Muscle layer of duodenum (tissue), 2 donors: ENCODE data around the gene HOXB9.
A peak's percentile ranks its signal among the peaks of the same experiment; 100 is the strongest.

Source experiments
- H3K27ac ChIP-seq: one replicate; pipeline ENCODE4 v1.7.0; 2013; ENCODE audit warnings: mild to moderate bottlenecking, low read length
- H3K27me3 ChIP-seq: one replicate; pipeline ENCODE4 v1.7.0; 2013; ENCODE audit warnings: low read depth, mild to moderate bottlenecking, control low read depth, low read length
- H3K36me3 ChIP-seq, 2 donors: one replicate each; pipeline ENCODE4 v1.7.0; 2013; ENCODE audit warnings: low read length in 2 of 2, control low read depth in 1 of 2, mild to moderate bottlenecking in 1 of 2; ENCODE audit not compliant: insufficient read depth in 2 of 2, control insufficient read depth in 1 of 2
- H3K4me1 ChIP-seq, 2 donors: one replicate each; pipeline ENCODE4 v1.7.0; 2013; ENCODE audit warnings: low read length in 2 of 2, mild to moderate bottlenecking in 2 of 2, control low read depth in 1 of 2, moderate library complexity in 1 of 2; ENCODE audit not compliant: insufficient read depth in 2 of 2, control insufficient read depth in 1 of 2
- H3K4me3 ChIP-seq, 2 donors: one replicate each; pipeline ENCODE4 v1.7.0; 2013; ENCODE audit warnings: low read length in 2 of 2, low read depth in 1 of 2, mild to moderate bottlenecking in 1 of 2
- H3K9me3 ChIP-seq, 2 donors: one replicate each; pipeline ENCODE4 v1.7.0; 2013; ENCODE audit warnings: low read length in 2 of 2, control low read depth in 1 of 2, mild to moderate bottlenecking in 1 of 2; ENCODE audit not compliant: control insufficient read depth in 1 of 2
- donor health status: healthy.

The HOXB9 gene

GRCh38 chr17:48590607-48591161 is 35.5 kb downstream of the HOXB9 start:
- no peaks in the 10 kb centered on the region for H3K36me3 ChIP-seq
- H3K9me3 ChIP-seq, result no peaks in the 10 kb centered on the region
- H3K27me3 ChIP-seq, result peaks cover 14% of the 10 kb centered on the region
- peaks cover 15 to 35% of the 10 kb centered on the region in 2 donors for H3K4me1 ChIP-seq
- H3K27ac ChIP-seq, result peak overlapping the region; percentile 89
- peak overlapping the region; percentile 79 to 88 for H3K4me3 ChIP-seq

DNA sequence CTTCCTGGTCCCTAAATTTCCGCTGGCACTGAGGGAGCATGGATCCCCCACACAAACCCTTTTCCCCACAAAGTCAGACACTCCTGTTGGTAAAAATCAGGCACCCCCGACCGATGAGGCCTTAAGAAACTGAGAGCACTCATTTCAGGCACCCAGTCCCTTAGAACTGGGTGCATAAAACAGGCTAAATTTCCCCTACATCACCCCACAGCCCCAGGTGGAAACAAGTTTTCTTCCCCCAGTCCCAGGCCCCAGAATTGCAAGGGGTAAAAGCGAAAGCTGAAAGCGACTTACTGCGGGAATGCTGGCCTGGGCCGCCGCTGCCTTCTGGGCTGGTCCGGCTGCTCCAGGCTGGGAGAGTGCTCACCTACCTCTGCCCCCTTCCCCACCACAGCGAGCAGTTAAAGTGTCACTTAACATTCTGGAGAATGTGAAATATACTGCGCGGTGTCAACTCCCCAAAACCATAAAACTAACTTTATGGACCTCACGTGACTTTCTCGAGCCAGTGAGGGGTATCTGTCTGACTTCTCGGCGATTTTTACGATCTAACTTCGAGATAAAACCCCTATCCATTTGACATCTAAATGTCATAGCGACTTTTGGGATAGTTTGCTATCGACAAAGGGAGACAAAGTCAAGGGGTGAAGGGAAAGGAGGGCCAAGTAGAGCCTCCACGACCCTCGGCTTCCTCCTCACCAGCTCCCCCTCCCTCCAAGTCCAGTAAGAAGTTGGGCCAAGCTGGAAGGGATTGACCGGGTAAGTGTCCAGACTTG is 36.1 kb downstream of the HOXB9 start, which contains the start of gene HOXB3:
Gene HOXB3, minus strand, starts transcription at position 411 of the 776 bp plus-strand sequence. CDS start 37,767 bp downstream, outside the sequence.
- H3K27me3 ChIP-seq, result peaks cover 14% of the 10 kb centered on the region
- H3K9me3 ChIP-seq, result no peaks in the 10 kb centered on the region
- peaks cover 11 to 29% of the 10 kb centered on the region in 2 donors for H3K4me1 ChIP-seq
- H3K27ac ChIP-seq, result peak within 1 kb of the TSS; percentile 89
- peak within 1 kb of the TSS; percentile 79 to 88 for H3K4me3 ChIP-seq
- H3K36me3 ChIP-seq, result no peaks in the 10 kb centered on the region

GRCh38 chr17:48589060-48589830 is 36.9 kb downstream of the HOXB9 start:
- Histone ChIP-seq H3K27me3 (peaks cover 9% of the 10 kb centered on the region), H3K27ac (peak overlapping the region; percentile 89), H3K9me3 (no peaks in the 10 kb centered on the region), H3K4me1 (peaks cover 7 to 23% of the 10 kb centered on the region in 2 donors), H3K36me3 (no peaks in the 10 kb centered on the region), H3K4me3 (peak overlapping the region; percentile 79 to 88)

- Histone ChIP-seq H3K27ac (peak overlapping the region; percentile 89), H3K4me3 (peak overlapping the region; percentile 79 to 88), H3K9me3 (no peaks in the 10 kb centered on the region), H3K27me3 (peaks cover 9% of the 10 kb centered on the region), H3K36me3 (no peaks in the 10 kb centered on the region), H3K4me1 (peaks cover 6 to 29% of the 10 kb centered on the region in 2 donors)
These were observed 37.6 kb downstream of the HOXB9 start for GRCh38 chr17:48588528-48588927.

- no peaks in the 10 kb centered on the region for H3K9me3 ChIP-seq
- peak overlapping the region; percentile 79 to 88 for H3K4me3 ChIP-seq
- H3K27me3 ChIP-seq, result peaks cover 12% of the 10 kb centered on the region
- H3K27ac ChIP-seq, result peak overlapping the region; percentile 89
- H3K36me3 ChIP-seq, result no peaks in the 10 kb centered on the region
- peaks cover 10 to 34% of the 10 kb centered on the region in 2 donors for H3K4me1 ChIP-seq
These were observed 38.1 kb downstream of the HOXB9 start for GRCh38 chr17:48588074-48588415.

DNA sequence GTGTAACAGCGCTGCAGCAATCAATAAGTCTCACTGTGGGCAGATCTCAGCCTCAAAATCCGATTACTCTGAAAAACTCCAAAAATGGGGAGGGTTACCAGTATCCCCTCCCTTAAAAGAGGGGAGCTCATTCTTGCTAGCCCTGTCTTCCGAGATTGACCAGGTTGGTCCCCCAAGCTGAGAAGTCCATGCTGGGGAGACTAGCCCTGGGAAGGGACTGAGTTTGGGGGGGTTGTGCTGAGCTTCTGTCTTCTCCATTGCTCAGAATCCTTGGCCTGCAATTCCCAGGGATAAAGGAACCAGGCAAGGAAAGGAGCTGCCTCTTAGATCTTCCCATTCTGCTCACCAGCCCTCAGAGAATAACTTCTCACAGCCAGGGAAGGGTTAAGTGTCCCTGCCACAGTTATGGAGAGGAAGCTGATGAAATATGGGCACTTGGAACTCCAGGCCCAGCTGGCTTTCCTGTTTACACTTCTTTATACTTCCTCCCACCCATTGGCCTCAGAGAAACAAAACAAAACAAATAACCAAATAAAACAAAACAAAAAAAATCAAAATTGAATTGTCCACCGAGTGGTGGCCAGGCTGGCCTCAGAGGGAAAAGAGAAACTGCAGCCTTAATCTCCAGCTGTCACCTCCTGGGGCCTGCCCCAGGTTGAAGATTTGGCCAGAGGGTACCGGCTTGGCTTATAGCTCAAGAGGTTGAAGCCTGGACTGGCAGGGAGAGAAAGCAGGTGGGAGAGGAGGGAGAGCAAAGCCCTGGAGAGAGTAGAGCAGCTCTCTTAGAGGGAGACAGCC is 38.7 kb downstream of the HOXB9 start:
- Histone ChIP-seq H3K9me3 (no peaks in the 10 kb centered on the region), H3K27ac (peak overlapping the region; percentile 89), H3K4me1 (peaks cover 10 to 40% of the 10 kb centered on the region in 2 donors), H3K4me3 (peak overlapping the region; percentile 79 to 88), H3K27me3 (peaks cover 14% of the 10 kb centered on the region), H3K36me3 (no peaks in the 10 kb centered on the region)

- Histone ChIP-seq H3K4me3 (peak overlapping the region; percentile 79 to 88), H3K4me1 (peaks cover 10 to 39% of the 10 kb centered on the region in 2 donors), H3K27ac (peak overlapping the region; percentile 89)
These were observed 39.6 kb downstream of the HOXB9 start for GRCh38 chr17:48586355-48587258.

GRCh38 chr17:48584223-48584741 is 41.9 kb downstream of the HOXB9 start:
- Histone ChIP-seq H3K36me3 (no peaks in the 10 kb centered on the region), H3K4me3 (peak overlapping the region; percentile 27 to 79), H3K27ac (peak overlapping the region; percentile 84), H3K4me1 (peaks cover 10 to 36% of the 10 kb centered on the region in 2 donors), H3K27me3 (peaks cover 26% of the 10 kb centered on the region), H3K9me3 (no peaks in the 10 kb centered on the region)

More at GRCh38 chr17:48586355-48587258, 39.6 kb downstream of the HOXB9 start:
- no peaks in the 10 kb centered on the region for H3K9me3 ChIP-seq
- H3K27me3 ChIP-seq, result peaks cover 18% of the 10 kb centered on the region
- no peaks in the 10 kb centered on the region for H3K36me3 ChIP-seq

GRCh38 chr17:48583708-48584222 is 42.4 kb downstream of the HOXB9 start:
- Histone ChIP-seq H3K27me3 (peaks cover 26% of the 10 kb centered on the region), H3K9me3 (no peaks in the 10 kb centered on the region), H3K27ac (peak overlapping the region; percentile 84), H3K36me3 (no peaks in the 10 kb centered on the region), H3K4me3 (peak overlapping the region; percentile 27 to 79), H3K4me1 (peaks cover 10 to 36% of the 10 kb centered on the region in 2 donors)

- no peaks in the 10 kb centered on the region for H3K9me3 ChIP-seq
- H3K4me3 ChIP-seq, result peak overlapping the region; percentile 60 to 76
- peaks cover 10 to 27% of the 10 kb centered on the region in 2 donors for H3K4me1 ChIP-seq
- H3K36me3 ChIP-seq, result no peaks in the 10 kb centered on the region
- peaks cover 26% of the 10 kb centered on the region for H3K27me3 ChIP-seq
- peak overlapping the region; percentile 84 for H3K27ac ChIP-seq
These were observed 43.4 kb downstream of the HOXB9 start for GRCh38 chr17:48582750-48583069.
